Kidney epithelial cell (primary cell): ENCODE measurements around the gene CAMTA1. TPM values are rescaled to one million over a fixed set of nuclear protein-coding genes. Genes with fewer than 3 reads are reported as not detected.

Source experiments
- DNase-seq: peaks from one replicate; pipeline ENCODE4 v3.0.0-alpha.2; 2010; ENCODE audit warnings: low read depth
- H3K27me3 ChIP-seq: 2 replicates; pipeline ENCODE4 v1.6.0; 2011; ENCODE audit warnings: low read length; ENCODE audit not compliant: control insufficient read depth, insufficient read depth
- H3K36me3 ChIP-seq: 2 replicates; pipeline ENCODE4 v1.5.1; 2011; ENCODE audit warnings: low read length; ENCODE audit not compliant: control insufficient read depth, insufficient read depth
- H3K4me3 ChIP-seq: 2 replicates; pipeline ENCODE4 v1.5.1; 2011; ENCODE audit warnings: low read depth, mild to moderate bottlenecking, control low read depth, low read length
- CTCF ChIP-seq: IDR thresholded peaks from 2 replicates; pipeline ENCODE4 v1.5.1; 2011; ENCODE audit warnings: mild to moderate bottlenecking, moderate library complexity, low read length, control low read depth, inconsistent platforms; ENCODE audit not compliant: insufficient read depth, poor library complexity, severe bottlenecking
- total RNA-seq: library from RNA; depleted of rRNA; stranded (reverse); fragments of >200 nt; gene quantifications from 2 replicates; pipeline ENCODE4 v1.2.3, GENCODE V29; 2015

CAMTA1 gene
- total RNA-seq, 1 donor from 2014 or later: 76.5 TPM

DNA sequence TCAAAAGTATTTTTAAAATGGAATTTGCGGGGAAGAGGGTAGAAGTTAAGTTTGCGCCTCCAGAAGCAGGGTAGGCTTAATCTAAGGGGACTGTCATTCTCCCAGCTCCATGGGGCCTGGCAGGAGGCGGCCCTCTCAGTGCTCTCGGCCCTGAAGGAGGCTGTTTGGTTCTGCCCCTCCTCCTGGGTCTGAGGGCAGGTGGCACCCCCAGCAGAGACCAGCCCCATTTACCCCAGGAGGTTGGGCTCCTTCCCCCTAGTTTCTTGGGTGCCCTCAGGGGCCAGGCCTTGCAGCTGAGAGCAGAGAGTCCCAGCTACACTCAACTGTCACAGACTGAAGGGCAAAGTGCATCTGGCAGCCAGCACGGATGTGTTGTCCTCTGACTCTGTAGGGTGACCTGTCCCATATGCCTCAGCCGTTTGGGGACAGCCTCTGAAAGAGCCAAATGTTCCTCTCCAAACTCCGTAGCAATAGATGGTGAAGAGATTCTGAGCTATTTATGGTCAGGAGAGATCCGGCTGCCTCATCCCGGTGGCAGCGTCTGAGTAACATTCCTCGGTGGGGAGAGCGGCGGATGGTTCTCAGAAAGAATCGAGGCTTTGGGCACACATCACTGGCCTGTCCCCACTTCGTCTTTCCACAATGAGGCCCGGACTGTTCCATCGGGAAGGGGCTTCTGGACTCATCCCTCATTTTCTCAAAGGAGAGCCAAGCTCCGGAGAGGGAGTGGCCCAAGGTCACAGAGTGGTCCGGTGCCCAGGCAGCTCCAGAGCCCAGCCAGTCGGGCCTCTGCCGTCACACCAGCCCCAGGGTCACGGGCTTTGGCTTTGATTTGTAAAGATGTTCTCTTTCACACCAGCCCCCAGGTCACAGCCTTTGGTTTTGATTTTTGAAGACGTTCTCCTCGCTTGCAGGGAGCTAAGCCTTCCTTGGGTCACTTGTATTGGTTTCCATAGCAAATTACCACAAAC is 561.6 kb downstream of the CAMTA1 start:
- TF ChIP-seq CTCF: no peak
- Histone ChIP-seq H3K36me3 (no peaks in the 10 kb centered on the region), H3K27me3 (peaks cover 3% of the 10 kb centered on the region), H3K4me3 (no peak overlapping the region)
- no peak for DNase-seq

DNA sequence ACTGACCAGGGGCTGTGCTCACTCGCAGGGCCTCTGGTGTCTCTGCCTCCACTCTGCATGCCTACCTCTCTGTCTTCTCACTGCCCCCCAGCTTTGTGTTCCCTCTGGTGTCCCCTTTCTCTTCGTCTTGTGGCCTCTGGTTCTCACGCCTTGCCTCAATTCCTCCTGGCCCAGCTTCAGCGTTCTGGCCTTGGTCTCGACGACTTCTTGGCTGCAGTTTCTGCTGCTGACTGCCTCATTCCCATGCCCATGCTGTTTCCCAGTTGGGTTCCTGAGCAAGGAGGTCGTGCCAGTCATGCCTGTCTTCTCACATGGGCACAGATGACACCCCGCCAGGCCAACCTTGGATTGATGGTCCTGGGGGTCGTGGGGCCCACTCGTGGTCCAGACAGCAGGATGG is 562.8 kb downstream of the CAMTA1 start:
- H3K4me3 ChIP-seq: no peak overlapping the region
- TF ChIP-seq CTCF: no peak
- no peak for DNase-seq
- no peaks in the 10 kb centered on the region for H3K36me3 ChIP-seq
- H3K27me3 ChIP-seq: peaks cover 3% of the 10 kb centered on the region

DNA sequence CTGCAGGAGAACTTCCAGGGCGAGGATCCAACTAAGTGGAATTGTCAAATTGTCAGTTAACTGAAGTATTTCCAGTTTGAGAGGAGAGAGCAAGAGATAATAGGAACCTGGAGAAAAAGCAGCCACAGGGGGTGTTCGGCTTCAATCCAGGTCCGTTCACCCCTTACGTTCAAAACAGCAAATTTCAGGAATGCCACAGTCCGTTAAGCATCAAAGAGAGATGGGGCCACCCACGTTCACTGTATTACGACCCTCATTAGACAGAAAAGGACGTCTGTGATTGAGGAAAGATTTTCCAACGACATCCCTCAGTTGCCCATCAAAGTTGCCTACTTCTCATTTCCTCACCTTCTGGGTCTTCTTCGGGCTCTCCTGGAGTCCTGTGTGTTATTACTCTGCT is 563.3 kb downstream of the CAMTA1 start:
- H3K27me3 ChIP-seq: peaks cover 3% of the 10 kb centered on the region
- no peak overlapping the region for H3K4me3 ChIP-seq
- TF ChIP-seq CTCF: no peak
- no peak for DNase-seq
- no peaks in the 10 kb centered on the region for H3K36me3 ChIP-seq

DNA sequence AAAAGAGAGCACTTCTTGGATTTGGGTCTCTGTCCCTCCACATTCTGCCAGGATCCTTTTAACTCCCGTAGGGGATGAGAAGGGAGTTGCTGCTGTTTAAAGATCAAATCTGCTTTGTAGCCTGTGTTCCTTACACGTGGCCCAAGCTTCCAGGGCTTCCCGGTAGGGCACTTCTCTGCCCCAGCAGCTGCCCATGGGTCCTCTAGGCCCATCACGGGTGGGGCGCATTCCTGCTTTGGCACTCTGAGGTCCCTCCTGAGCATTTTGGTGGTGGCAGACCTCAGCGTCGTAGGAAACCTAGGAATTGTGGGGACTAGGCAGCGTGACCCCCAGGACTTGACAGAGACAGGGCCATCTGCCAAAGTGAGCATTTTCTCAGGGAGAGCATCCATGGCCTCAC is 565.5 kb downstream of the CAMTA1 start:
- H3K4me3 ChIP-seq: no peak overlapping the region
- H3K27me3 ChIP-seq: peaks cover 3% of the 10 kb centered on the region
- no peak for DNase-seq
- H3K36me3 ChIP-seq: no peaks in the 10 kb centered on the region
- no peak for TF ChIP-seq CTCF

DNA sequence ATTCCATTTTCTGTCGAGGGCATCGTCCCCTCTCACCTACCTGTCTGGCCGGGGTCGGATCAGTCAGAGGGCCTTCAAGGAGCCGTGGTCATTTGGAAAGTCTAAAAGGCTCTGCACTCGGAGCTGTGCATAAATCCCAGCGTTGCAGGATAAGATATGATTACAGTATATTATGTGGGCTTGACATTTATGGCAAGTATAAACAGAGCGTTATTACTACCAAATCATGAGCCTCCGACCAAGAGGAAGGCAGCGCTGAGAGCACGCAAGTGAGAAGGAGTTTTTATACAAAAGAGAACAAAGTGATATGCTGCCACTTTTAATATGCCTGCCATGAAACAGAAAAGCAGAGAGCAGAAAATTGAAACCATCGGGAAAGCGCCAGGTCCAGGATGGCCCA is 566.4 kb downstream of the CAMTA1 start:
- no peak for TF ChIP-seq CTCF
- Histone ChIP-seq H3K4me3 (no peak overlapping the region), H3K27me3 (peaks cover 3% of the 10 kb centered on the region), H3K36me3 (no peaks in the 10 kb centered on the region)
- DNase-seq: no peak
